DND-41 (cell line): Measurements from ENCODE around the gene TMED4.

ENCODE experiments used
- ATAC-seq: fragments of 200-7000 bp; cut with Tn5 transposase; 3 replicates; pipeline ENCODE4 v1.9.1; 2021; ENCODE audit warnings: low read depth; ENCODE audit not compliant: insufficient read depth
- DNase-seq: peaks from one replicate; pipeline ENCODE4 v3.0.0-alpha.2; 2020
- H2AFZ ChIP-seq: 2 replicates; pipeline ENCODE4 v1.6.0; 2012; ENCODE audit warnings: low read depth, low read length
- H3K27ac ChIP-seq: 2 replicates; pipeline ENCODE4 v1.5.1; 2012; ENCODE audit warnings: low read length, inconsistent platforms
- H3K27me3 ChIP-seq: fragments of 200-600 bp; sonication (generic); 2 replicates; pipeline ENCODE4 v1.6.0; 2012; ENCODE audit warnings: low read length, mild to moderate bottlenecking, inconsistent platforms; ENCODE audit not compliant: insufficient read depth, poor library complexity
- H3K36me3 ChIP-seq: 2 replicates; pipeline ENCODE4 v1.5.1; 2012; ENCODE audit warnings: low read length, inconsistent platforms; ENCODE audit not compliant: insufficient read depth
- H3K4me1 ChIP-seq: 2 replicates; pipeline ENCODE4 v1.5.1; 2012; ENCODE audit warnings: mild to moderate bottlenecking, low read length; ENCODE audit not compliant: insufficient read depth
- H3K4me2 ChIP-seq: 2 replicates; pipeline ENCODE4 v1.6.0; 2012; ENCODE audit warnings: mild to moderate bottlenecking, moderate library complexity, low read length, inconsistent platforms; ENCODE audit not compliant: insufficient read depth
- H3K4me3 ChIP-seq, 2 experiments: fragments of 200-600 bp in 1 of 2; shearing (Covaris generic) in 1 of 2; 2 replicates each; pipeline ENCODE4 v1.5.1; 2012 to 2016; ENCODE audit warnings: inconsistent platforms in 2 of 2, low read length in 2 of 2, mild to moderate bottlenecking in 2 of 2, low read depth in 1 of 2, moderate library complexity in 1 of 2
- H3K79me2 ChIP-seq: 2 replicates; pipeline ENCODE4 v1.6.0; 2012; ENCODE audit warnings: low read length, inconsistent platforms; ENCODE audit not compliant: insufficient read depth
- H3K9ac ChIP-seq: 2 replicates; pipeline ENCODE4 v1.6.0; 2012; ENCODE audit warnings: low read depth, mild to moderate bottlenecking, inconsistent platforms, low read length, moderate library complexity
- H3K9me3 ChIP-seq: 2 replicates; pipeline ENCODE4 v1.5.1; 2012; ENCODE audit warnings: low read length, moderate library complexity, mild to moderate bottlenecking, inconsistent platforms; ENCODE audit not compliant: insufficient read depth, severe bottlenecking
- H4K20me1 ChIP-seq: 2 replicates; pipeline ENCODE4 v1.6.0; 2012; ENCODE audit warnings: low read length; ENCODE audit not compliant: insufficient read depth
- EZH2 ChIP-seq: IDR thresholded peaks from 3 replicates; pipeline ENCODE4 v1.6.1; 2012; ENCODE audit warnings: borderline replicate concordance, low read depth, mild to moderate bottlenecking, moderate library complexity, low read length, inconsistent platforms; ENCODE audit not compliant: severe bottlenecking
- TF ChIP-seq, protein P1 (sequence below): IDR thresholded peaks from 2 replicates; pipeline ENCODE4 v1.5.1; 2012; ENCODE audit warnings: borderline replicate concordance, low read length, moderate library complexity, mild to moderate bottlenecking; ENCODE audit not compliant: poor library complexity, severe bottlenecking; ENCODE audit errors: extremely low read depth

Gene TMED4

DNA sequence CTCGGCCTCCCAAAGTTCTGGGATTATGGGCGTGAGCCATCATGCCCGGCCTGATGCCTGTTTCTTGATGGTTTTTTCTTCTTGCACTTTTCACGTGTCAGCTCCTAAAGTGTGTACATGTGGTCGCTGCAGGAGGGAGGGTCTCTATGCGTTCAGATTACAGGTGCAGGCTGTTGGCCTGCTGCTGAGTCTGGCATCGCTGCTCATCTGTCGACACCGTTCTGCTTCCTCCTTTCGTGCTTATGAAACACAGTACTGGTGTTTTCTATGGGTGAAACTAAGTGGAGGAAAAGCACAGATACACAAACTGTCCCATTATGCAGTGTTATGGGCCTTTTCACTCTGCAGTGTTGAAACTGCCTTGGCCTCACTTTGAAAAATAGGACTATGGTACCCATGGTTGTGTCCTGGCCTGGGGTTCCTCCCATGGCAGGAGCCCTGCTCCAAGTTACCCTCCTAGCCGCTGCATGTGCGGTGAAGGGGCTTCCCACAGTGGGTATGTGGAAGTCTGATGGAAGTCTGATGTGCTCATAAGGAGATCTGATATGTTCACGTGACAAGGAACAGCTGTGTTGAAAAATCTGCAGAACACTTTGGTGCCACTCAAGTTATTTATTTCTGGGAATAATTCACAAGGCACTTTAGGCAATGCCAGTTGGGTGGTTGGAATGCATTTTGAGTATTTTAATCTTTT, 47.9 kb upstream of the TMED4 start:
- H3K79me2 ChIP-seq = peaks cover 13% of the 10 kb centered on the region; the same call in 1 of the 2 replicates
- no peak overlapping the region for H3K9ac ChIP-seq
- ATAC-seq = no peak

DNA sequence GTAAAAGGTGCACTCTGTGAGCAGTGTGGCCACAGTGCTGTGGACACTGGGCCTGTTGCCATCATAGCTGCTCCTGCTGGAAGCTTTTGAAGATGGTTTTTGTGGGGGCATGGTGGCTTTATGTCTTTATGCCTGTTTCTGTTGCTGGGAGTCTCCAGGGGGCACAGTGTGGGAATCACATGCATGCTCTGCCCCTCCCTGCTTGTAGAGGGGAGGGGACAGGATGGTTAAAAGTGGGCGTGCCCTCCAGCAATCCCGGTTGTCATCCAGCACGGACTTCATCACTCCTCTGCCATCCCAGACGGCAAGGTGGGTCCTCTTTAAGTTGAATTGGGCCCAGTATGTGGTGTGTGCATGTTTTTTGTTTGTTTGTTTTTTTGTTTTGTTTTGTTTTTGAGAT, 44.6 kb upstream of the TMED4 start:
- H3K4me2 ChIP-seq = no peak overlapping the region
- no peaks in the 10 kb centered on the region for H3K27me3 ChIP-seq
- H3K9ac ChIP-seq = no peak overlapping the region
- H3K36me3 ChIP-seq = peaks cover 44% of the 10 kb centered on the region
- DNase-seq (no peak), ATAC-seq (no peak)
- H2AFZ ChIP-seq = no peak overlapping the region
- H3K9me3 ChIP-seq = no peaks in the 10 kb centered on the region
- TF ChIP-seq, protein P1, sequence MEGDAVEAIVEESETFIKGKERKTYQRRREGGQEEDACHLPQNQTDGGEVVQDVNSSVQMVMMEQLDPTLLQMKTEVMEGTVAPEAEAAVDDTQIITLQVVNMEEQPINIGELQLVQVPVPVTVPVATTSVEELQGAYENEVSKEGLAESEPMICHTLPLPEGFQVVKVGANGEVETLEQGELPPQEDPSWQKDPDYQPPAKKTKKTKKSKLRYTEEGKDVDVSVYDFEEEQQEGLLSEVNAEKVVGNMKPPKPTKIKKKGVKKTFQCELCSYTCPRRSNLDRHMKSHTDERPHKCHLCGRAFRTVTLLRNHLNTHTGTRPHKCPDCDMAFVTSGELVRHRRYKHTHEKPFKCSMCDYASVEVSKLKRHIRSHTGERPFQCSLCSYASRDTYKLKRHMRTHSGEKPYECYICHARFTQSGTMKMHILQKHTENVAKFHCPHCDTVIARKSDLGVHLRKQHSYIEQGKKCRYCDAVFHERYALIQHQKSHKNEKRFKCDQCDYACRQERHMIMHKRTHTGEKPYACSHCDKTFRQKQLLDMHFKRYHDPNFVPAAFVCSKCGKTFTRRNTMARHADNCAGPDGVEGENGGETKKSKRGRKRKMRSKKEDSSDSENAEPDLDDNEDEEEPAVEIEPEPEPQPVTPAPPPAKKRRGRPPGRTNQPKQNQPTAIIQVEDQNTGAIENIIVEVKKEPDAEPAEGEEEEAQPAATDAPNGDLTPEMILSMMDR = no peak
- TF ChIP-seq EZH2 = no peak
- H3K4me3 ChIP-seq = no peak overlapping the region
- H4K20me1 ChIP-seq = peaks cover 27% of the 10 kb centered on the region
- no peaks in the 10 kb centered on the region for H3K4me1 ChIP-seq
- H3K79me2 ChIP-seq = peaks cover 46% of the 10 kb centered on the region
- H3K27ac ChIP-seq = no peak overlapping the region

More for the DNA sequence above, 47.9 kb upstream of the TMED4 start:
- no peak overlapping the region for H3K27ac ChIP-seq
- H3K4me1 ChIP-seq = no peaks in the 10 kb centered on the region
- peaks cover 36% of the 10 kb centered on the region for H3K36me3 ChIP-seq
- H3K9me3 ChIP-seq = no peaks in the 10 kb centered on the region
- H3K27me3 ChIP-seq = no peaks in the 10 kb centered on the region
- no peak overlapping the region for H3K4me2 ChIP-seq
- peaks cover 9% of the 10 kb centered on the region; the same call in 1 of the 2 replicates for H4K20me1 ChIP-seq
- no peak for TF ChIP-seq EZH2
- TF ChIP-seq, protein P1 = no peak
- no peak overlapping the region for H2AFZ ChIP-seq
- H3K4me3 ChIP-seq = no peak overlapping the region
- DNase-seq = no peak

DNA sequence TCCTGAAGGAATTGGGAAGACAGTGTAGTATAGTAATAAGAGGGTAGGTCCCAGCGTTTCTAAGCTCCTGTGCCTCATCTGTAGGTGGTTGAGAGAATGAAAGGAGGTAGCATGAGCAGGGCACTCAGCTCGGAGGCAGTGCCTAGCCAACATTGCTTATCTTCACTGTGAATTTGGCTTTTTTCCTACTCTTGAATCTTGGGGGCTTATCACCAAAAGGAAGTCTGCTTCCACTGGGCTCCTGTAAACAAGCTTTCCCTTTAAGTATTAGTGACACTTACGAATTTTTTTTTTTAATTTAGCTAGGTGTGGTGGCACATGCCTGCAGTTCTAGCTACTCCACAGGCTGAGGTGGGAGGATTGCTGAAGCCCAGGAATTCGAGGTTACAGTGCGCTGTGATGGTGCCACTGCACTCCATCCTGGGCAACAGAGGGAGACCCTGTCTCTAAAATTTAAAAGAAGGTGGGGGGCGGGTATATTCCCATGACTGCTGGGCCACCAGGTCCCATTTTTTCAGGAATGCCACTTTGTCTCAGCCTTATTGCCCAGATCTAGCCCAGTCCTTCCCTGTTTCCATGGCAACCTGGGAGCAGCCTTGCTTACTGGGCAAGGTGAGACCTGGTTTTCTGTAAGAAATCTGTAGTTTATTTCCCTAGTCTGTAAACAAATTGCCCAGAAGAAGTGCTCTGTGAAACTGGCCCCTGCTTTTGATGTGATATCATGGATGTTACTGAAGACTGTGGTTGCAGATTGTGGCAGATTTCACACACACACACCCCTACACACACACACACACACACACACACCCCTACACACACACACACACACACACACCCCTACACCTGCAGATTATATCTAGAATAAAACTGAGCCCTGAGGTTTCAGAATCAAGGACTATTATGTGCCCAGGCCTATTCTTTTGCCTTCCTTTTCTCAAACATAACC, 43.8 kb upstream of the TMED4 start:
- ATAC-seq (no peak), DNase-seq (no peak)
- TF ChIP-seq, protein P1 = no peak
- Histone ChIP-seq H3K27ac (no peak overlapping the region), H3K79me2 (peaks cover 54% of the 10 kb centered on the region), H3K4me1 (no peaks in the 10 kb centered on the region), H3K9ac (no peak overlapping the region), H3K36me3 (peaks cover 42% of the 10 kb centered on the region), H4K20me1 (peaks cover 32% of the 10 kb centered on the region), H3K4me2 (no peak overlapping the region), H3K4me3 (no peak overlapping the region), H2AFZ (no peak overlapping the region), H3K27me3 (no peaks in the 10 kb centered on the region), H3K9me3 (no peaks in the 10 kb centered on the region)
